HG02973 (cell line): Measurements from ENCODE around the gene TDRKH.

Experiments used
- ATAC-seq: cut with Tn5 transposase; IDR thresholded peaks from one replicate; pipeline ENCODE4 v1.9.1; 2021; ENCODE audit warnings: moderate library complexity; ENCODE audit not compliant: unreplicated experiment

Gene TDRKH, protein sequence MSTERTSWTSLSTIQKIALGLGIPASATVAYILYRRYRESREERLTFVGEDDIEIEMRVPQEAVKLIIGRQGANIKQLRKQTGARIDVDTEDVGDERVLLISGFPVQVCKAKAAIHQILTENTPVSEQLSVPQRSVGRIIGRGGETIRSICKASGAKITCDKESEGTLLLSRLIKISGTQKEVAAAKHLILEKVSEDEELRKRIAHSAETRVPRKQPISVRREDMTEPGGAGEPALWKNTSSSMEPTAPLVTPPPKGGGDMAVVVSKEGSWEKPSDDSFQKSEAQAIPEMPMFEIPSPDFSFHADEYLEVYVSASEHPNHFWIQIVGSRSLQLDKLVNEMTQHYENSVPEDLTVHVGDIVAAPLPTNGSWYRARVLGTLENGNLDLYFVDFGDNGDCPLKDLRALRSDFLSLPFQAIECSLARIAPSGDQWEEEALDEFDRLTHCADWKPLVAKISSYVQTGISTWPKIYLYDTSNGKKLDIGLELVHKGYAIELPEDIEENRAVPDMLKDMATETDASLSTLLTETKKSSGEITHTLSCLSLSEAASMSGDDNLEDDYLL

DNA sequence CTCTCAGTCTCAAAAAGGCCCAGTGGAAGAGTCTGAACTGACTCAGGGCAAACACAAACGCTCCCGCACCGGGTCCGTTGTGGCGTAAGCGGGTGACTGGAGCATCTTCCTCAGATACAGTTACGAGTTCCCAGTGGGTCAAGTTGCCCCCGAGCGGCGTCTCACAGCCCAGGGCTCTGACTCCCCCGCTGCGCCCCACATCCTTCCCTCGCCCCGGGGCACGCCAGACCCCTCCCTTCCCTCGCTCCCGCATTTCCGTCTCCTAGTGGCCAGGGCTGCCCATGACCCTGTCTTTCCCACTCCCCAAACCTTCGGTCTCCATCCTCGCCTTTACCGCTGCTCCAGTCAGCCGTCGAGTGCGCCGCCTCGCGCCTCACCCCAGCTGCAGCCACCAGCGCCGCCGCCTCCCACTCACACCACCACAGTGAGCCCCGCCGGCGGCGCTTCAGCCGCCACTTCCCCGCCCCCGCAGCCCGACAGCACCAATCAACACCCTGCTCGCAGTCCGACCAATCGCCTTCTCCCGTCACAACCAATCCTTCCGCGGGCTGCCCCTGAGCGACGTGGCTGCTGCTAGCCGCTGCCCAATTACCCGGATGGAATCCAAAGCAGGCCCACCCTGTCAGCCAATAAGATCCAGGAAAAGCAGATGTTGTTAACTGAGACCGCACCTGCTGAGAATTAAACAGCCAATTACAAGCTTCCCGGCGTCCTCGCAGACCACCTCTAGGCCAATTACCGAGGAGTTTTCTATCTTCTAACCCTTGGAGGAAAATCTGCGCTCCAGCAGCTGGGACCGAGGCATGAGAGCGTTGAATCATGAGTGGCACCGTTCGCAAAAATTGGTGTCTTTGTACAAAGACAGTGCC is at the start of gene TDRKH:
Gene TDRKH (minus strand): TSS at position 430 of the 869 bp plus-strand sequence. CDS start 7,478 bp downstream, outside the sequence.
- ATAC-seq: peak; percentile 95

DNA sequence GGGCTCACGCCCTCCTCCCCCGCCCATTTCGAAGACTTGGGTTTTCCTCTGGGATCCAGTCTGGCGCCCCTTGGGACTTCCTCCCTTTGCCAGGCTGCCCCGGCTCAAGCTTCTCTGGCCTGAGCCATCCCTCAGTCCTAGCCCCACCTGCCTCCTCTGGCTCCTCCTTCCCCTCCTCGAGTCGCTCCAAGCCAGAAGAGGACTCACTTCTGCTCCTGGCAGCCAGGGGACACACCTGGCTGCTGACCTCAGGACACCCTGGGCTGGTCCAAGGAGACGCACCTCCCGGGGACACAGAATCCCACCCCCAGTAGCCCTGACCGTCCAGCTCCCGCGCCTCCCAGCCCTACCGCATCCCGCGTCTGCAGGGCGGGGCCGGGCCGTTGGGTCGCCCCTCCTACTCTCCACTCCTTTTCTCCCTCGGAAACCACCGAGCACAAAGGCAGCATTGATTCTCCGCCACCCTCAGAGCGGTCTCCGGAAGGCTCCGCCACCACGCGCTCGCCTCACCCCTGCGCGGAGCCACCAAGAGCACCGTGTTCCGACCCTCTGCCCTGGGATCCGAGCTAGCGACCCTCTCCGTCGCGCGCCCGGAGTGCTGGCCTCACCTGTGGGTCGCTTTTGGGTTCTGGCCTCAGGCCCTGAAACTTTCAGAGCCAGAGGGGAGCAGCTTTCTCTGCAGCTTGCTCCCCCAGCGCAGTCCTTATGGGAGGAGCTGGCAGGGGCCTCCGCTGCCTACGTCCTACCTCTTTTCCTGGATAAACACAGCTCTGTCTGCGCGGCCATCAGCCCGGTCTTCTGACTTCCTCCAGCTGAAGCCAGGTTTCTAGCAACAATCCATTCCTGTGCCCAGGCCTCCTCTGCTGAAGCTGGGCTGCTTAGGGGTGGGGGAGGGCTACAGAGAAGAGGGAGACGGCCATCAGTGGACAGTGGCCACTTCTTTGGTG is 49.4 kb upstream of the TDRKH start, which contains the start of gene C2CD4D:
Gene C2CD4D (minus strand): TSS at position 364 of the 947 bp plus-strand sequence. CDS start 831 bp downstream, outside the sequence.
- no peak for ATAC-seq

DNA sequence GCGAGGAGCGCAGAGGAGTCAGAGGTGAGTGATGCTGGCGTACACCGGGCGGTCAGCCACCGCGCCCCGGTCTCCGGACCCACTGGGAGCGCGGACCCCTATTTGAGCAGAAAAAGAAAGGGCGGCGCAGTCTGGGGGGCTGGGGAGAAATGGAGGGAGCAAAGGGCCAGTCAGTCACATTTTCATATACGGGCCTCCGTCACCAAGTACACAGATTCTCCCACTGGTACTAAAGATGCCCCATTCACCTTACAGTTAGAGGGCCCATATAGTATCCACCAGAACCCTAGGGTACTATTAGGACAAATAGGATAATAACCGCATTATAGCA is 48.7 kb upstream of the TDRKH start:
- no peak for ATAC-seq

DNA sequence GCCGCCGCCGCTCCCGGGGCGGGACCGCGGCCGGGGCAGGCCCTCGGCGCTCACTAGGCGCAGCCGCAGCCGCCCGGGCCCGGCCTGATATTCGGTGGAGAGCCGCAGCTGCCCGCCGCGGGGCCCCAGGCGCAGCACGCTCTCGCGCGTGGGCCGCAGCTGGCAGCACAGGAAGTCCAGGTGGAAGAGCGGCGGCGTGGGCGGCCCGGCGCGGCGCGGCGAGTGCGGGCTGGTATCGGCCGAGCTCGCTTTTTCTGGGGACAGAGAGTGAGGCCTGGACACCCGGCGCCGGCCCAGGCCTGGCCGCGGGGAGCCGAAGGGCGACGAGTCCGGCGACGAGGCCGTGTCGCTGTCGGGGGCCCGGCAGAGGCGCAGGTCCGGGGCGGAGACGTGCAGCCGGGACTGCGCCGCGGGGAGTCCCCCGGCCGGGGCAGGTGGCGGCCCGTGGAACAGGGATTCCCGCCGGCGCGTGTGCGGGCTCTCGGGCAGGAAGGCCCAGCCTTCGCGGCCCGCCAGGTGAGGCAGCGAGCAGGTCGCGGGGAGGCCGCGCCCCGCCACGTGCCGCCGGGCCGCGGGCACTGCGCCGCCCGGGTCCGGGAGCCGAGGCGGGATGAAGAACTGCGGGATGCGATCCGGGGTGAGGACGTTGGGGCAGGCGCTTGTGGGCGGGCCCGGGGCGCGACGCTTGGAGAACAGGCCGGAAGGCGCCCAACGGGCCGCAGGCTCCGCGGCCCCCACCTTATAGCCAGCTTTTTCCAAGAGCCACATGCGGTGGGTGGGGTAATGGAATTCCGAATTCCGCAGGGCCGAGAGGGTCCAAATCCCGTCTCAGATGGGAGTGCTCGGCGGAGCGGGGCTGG is 48.2 kb upstream of the TDRKH start:
- no peak for ATAC-seq

DNA sequence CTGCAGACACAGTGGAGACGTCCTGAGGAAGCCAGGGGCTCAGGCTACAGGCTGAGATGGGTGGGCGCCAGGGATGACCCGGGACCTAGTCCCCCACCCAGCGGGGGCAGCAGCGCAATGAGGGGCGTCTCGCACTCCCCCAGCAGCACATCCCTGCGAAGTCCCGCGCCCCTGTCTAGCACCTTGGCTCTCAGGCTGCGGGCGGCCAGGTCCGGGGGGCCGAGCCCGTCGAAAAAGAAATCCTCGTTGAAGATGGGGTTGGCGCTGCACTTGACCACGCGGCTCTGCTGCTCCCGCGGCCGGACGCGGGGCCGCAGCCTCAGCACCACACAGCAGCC is 47.6 kb upstream of the TDRKH start:
- ATAC-seq: no peak

DNA sequence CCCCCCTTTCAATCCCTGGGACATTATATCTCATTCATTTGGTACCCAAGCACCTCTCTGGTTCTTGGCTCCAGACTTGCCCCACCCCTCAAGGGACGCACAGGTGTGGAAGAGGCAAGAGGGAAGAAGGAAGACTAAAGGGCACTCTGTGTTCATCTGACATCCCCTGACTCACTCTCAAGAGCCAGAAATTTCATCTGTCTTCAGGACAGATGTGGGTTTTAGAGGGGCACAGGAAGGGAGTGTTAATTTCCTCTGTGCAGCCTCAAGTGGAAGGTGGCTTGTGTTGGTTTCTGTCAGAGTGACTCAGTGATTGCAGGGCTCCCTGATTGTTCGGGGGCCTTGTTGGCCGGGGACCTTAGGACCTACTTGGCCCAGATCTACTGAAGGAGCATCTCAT is 46.9 kb upstream of the TDRKH start:
- no peak for ATAC-seq

DNA sequence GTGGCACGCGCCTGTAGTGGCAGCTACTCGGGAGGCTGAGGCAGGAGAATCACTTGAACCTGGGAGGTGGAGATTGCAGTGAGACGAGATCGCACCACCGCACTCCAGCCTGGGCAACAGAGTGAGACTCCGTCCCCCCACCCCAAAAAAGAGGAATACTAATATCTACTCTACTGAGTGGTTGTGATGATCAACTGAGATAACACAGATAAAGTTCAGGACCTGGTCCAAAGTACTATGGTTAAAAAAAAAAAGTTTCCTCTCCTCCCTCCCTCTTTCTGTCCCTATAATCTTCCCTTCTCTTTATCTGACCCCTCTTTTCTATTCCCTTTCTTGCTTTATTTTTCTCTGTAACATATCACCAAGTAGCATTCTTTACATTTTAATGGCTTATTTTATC is 45.3 kb upstream of the TDRKH start:
- no peak for ATAC-seq

DNA sequence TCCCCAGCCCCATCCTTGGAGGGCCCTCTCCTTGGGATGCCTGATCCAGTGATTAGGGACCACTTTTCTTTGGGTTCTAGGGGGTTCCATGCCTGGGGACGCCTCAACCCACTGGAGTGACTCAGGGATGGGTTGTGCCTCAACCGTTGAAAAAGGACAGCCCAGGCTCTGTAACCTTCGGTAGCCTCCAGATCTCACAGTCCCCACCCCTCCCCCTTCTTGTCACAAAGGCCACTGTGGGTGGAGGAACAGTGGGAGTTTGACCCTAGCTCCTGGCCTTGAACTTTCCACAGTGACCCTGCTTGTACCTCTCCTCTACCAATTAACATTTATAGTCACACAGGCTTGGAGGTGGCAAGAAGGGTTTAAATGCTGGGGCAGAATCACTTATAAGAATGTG is 43.9 kb upstream of the TDRKH start:
- ATAC-seq: no peak

DNA sequence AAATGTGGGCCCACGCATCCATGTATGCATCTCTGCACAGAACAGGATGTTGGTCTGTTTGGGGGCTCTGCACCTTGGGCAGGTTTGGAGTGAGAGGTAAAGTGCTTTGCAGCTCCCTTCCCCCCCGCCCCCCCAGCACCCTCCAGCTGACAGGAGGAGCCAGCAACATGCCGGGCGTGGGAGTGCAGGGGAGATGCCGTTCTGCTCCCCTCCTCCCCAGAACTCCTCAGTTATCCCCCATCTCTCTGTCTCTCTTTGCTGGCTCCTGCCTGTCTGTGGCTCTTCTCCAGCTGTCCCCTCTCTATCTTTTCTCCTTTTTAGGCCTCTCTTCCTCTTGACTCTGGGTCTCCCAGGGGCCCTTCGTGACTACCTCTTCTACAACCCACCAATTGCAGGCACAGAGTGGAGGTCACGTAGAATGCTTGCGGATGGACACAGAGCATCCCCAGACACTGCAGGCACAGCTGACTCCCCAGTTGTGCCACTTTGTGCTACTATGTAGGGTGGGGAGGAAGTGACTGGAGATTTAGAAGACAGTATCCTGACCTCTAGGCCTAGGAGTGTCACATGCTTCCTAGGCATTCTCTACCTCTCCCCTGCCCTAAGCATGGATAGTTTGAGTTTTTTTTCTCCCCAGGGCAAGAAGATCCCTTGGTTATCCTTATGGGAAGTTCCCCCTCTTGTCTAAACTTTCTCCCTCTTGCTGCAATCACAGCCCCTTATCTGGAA is 43.0 kb upstream of the TDRKH start:
- no peak for ATAC-seq

DNA sequence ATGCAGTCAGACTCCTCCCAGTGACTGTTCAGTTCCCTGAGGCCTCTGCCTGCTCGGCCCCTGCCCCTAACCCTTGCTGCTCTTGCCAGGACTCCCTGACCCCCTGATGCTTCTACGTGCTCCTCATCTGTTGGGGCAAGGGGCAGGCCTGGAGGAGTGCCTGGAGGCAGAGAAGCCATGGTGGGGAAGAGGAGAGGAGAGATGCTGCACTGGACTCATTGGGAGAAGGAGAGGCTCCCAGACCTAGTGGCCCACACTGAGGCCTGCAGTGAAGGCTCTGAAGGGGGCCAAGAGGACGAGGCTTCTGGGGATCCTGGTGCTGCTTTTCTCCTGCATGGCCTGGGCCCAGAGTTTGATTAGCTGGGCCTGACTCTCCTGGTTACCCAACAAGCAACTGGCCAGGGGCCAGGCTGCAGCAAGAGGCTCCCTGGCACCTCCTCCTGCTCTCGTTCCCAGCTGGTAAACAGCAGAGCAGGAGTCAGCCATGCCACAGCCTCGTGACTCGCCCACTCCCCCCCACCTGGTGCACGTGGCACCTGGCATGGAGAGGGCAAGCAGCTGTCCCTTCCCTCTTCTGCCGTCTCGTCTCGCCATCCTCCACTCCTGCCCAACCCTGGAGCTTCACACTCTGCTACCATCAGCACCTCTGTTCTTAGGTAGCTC is 42.1 kb upstream of the TDRKH start:
- ATAC-seq: no peak

DNA sequence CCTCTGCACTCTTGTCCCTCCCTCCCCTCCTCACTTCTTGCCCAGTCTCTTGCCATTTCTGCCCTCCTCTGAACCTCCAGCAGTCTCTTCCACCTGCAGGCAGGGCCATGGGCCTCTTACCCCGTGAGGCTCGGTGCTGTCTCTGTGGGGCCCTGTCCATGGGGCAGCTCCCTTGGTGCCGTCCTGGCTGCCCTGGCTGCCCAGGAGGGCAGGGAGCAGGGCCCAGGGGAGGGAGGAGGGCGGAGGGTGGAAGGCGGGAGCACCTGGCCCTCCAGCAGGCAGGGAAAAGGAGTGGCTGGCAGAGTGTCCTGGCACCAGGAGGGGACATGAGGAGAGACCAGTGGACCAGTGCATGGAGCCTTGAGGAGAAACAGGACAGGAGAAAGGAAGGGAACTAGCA is 41.3 kb upstream of the TDRKH start, which contains the start of gene RORC:
Gene RORC (minus strand): TSS at position 198 of the 400 bp plus-strand sequence. CDS start 38 bp downstream, at position 160.
- ATAC-seq: no peak

DNA sequence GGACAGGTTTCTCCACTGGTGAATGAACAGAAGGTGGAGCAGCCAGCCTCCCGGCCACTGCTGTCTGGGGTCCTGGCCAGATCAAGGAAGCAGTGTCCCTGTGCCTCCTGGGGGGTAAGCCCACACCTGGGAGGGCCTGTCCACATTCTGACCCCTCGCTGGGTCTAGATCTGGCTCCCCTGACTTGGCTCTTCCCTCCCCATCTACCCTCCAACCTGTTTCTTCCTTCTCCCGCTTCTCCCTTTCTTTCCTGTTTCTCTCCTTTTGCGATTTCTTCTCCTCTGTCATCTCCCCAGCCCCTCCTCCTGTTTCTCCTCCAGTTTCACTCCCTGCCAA is 40.9 kb upstream of the TDRKH start:
- ATAC-seq: no peak

DNA sequence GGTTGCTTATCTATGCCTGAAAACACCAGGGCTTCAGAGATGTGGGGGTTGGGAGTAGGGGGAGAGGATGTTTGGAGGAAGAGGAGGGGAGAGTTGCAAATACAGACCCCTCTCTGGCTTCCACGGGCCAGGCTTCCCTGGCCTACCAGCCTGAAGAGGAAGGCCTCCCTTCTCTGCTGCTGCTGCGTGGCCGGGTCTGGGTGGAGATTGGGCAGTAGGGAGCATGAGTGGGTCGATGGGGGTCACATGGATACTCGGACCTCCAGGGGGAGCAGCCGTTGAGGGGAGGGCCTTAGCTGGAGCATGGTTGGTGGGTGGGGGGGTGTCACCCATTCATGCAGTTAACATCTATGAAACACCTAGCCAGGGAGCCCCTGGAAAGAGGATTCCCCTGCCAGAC is 39.8 kb upstream of the TDRKH start:
- no peak for ATAC-seq

DNA sequence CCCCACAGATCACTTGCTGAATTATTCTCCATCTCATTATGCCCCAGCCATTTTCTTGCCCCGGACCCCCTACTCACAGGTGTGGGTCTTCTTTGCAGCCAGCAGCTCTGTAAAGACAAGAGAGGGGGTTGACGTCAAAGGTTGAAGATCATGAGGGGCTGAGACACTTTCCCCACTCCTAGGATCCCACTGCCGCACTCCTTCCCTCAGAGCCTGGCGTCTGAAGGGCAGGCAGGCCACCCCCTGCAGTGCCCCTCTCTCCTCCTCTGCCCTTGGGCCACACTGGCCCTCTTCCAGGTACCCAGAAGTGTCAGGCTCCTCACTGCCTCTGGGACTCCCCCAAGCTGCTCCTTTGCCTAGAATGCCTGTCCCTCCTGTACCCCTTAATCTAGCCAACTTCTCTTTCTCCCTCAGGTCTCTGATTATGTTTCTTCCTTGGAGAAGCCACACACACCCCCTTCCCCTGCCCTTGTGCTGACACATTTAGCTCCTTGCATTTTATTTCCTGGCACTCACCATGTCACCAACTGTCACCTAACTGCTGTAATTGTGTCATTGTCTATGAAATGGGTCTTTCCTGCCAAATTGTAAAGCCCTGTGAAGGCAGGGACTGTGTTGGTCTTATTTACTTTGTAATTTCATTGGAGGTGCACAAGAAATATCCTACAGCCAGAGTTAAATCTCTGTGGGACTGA is 39.2 kb upstream of the TDRKH start:
- no peak for ATAC-seq

DNA sequence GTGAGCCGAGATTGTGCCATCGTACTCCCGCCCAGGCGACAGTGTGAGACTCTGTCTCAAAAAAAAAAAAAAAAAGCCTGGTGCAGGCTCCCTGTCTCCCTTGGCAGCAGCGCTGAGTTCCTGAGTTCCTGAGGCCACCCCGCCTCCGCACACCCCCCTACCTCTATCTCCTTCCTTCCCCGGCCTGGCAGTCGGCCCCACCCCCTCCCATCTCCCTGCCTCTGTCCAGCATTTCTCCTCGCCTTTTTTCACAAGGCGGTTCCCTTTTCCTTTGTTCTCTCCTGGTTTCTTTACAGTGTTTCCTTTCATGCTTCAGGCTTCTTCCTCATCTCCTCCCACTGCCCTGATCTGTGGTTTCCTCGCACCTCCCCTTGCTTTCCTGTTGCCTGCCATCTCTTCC is 38.6 kb upstream of the TDRKH start:
- ATAC-seq: no peak

DNA sequence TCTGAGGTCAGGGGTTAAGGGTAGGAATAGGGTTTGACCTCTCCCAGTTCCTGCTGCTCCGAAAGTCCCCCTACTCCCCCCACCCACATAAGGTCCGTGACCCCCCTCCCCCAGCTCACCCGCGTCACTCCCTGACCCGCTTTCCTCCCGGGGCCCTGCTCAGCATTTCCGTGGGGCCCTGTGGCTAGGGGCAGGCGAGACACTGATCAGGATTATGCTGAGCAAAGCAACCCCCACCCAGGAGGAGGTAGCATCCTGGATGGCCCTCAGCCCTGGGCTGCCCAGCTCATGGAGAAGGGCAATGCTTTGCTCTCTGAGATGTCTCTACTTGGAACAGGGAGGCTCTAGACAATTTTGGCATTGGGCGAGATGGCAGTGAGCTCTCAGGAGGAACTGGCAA is 37.6 kb upstream of the TDRKH start:
- ATAC-seq: no peak

DNA sequence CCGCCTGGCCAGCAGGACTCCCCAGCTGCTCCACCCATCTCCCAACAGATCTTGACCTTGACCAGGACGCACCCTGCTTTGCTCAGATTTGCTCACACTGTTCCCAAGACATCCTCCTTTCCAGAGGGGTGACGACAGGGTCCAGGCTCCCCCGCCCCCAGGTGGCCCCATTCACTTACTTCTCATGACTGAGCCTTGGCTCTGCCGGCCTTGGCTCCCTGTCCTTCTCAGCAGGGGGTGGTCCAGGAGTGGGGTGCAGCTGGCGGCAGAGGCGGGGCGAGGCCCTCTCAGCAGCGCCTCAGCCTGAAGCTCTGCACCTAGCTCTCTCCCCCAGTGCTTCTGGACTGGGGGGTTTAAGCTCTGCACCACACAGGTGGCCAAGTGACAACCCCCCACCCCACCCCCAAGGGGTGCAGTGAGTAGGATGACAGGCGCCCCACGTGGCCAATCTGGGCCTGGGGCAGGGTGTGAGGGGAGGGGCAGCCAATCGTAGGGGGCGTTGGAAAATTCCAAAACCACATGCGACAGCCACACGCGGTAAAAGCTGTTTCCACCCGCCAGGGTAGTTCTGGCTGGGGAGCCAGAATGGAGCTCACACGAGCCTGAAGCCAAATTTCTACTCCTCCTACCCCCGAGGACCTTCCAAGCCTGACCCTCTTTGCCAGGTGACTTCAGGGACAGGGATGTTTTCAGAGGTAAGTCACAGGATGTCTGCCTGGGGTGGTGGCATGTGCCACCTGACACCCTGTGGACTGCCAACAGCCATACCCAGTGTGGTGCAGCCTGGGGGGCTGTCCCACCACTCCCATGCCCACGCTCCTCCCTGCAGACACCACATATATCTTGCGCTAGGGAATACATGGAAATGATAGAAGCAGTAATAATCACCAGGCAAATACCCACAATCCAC is 35.7 kb upstream of the TDRKH start:
- ATAC-seq: no peak
